Measurements from ENCODE around the gene KCNK5.

DNA sequence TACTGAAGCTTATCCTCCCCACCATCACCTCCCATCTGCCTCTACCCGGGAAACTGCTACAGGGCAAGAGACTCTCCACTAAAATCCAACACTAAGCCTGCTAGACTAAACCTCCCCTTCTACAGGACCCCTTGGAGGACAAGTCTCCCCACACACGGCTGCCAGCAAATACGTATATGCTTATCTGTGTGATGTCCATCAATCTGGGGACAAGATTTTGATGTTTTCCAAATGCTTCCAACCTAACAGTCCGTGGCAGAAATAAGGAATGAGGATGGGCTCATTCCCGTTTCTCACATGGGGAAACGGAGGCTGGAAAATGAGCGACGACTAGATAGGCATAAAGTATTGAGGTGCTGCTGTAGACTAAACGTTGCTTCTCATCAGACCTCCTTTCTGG is 1.8 kb downstream of the KCNK5 start:
- TF ChIP-seq, protein P1, sequence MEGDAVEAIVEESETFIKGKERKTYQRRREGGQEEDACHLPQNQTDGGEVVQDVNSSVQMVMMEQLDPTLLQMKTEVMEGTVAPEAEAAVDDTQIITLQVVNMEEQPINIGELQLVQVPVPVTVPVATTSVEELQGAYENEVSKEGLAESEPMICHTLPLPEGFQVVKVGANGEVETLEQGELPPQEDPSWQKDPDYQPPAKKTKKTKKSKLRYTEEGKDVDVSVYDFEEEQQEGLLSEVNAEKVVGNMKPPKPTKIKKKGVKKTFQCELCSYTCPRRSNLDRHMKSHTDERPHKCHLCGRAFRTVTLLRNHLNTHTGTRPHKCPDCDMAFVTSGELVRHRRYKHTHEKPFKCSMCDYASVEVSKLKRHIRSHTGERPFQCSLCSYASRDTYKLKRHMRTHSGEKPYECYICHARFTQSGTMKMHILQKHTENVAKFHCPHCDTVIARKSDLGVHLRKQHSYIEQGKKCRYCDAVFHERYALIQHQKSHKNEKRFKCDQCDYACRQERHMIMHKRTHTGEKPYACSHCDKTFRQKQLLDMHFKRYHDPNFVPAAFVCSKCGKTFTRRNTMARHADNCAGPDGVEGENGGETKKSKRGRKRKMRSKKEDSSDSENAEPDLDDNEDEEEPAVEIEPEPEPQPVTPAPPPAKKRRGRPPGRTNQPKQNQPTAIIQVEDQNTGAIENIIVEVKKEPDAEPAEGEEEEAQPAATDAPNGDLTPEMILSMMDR (conservative IDR thresholded peaks at IDR 0.05 in 1 of 2, IDR thresholded peaks at IDR 0.05 in 1 of 2; ENCODE audit: extremely low read depth in 1 of 2, insufficient read depth in 1 of 2, low read depth in 1 of 2, low read length in 2 of 2) = no peak
- TF ChIP-seq EZH2 (IDR thresholded peaks at IDR 0.05; ENCODE audit: borderline replicate concordance, low read length) = no peak
